Spinal cord (tissue), 10 donors: ENCODE results near the gene DCUN1D3. TPM values are rescaled to one million over a fixed set of nuclear protein-coding genes. Genes with fewer than 3 reads are reported as not detected.
"Not testable (repeated sequence)": the region's sequence is repeated elsewhere in the genome, so short reads cannot be mapped to it uniquely, and the experiment has no call there.

Experiments used
- DNase-seq, 6 donors: peaks; one replicate each; pipeline versions ENCODE4 v3.0.0 to v3.0.0-alpha.2; 2013 to 2015; ENCODE audit warnings: low spot score in 6 of 6, low read depth in 4 of 6
- H3K27ac ChIP-seq: one replicate; pipeline ENCODE4 v1.5.1; 2013; ENCODE audit warnings: low read depth, low read length, control low read depth
- H3K27me3 ChIP-seq: one replicate; pipeline ENCODE4 v1.6.1; 2013; ENCODE audit warnings: low read length; ENCODE audit not compliant: control insufficient read depth, insufficient read depth
- H3K36me3 ChIP-seq: one replicate; pipeline ENCODE4 v1.6.1; 2013; ENCODE audit warnings: low read length; ENCODE audit not compliant: control insufficient read depth, insufficient read depth
- H3K4me1 ChIP-seq: one replicate; pipeline ENCODE4 v1.6.1; 2013; ENCODE audit warnings: low read length; ENCODE audit not compliant: control insufficient read depth, insufficient read depth
- H3K4me3 ChIP-seq: one replicate; pipeline ENCODE4 v1.5.1; 2013; ENCODE audit warnings: low read depth, low read length, control low read depth
- H3K9me3 ChIP-seq: one replicate; pipeline ENCODE4 v1.6.1; 2013; ENCODE audit warnings: low read length; ENCODE audit not compliant: control insufficient read depth, insufficient read depth
- WGBS: methylation state at CpG from one replicate; pipeline ENCODE4 v1.1.5; 2013; ENCODE audit warnings: missing lambda C conversion rate; ENCODE audit not compliant: insufficient coverage; 5-methylcytosine and 5-hydroxymethylcytosine counted together
- polyA plus RNA-seq, 2 donors: library from polyadenylated mRNA; unstranded; fragments of 120-200 nt; gene quantifications; one replicate each; pipeline ENCODE4 v1.2.1, GENCODE V29; 2013; ENCODE audit not compliant: insufficient read length in 2 of 2
- total RNA-seq, 2 donors: library from RNA; depleted of rRNA in 1 of 2; stranded (reverse); fragments of 120-200 nt in 1 of 2; fragments of >200 nt in 1 of 2; gene quantifications; one replicate each; pipeline versions ENCODE4 v1.2.3 to v1.2.4, GENCODE V29; 2013 to 2014
- donor health status: healthy.

The DCUN1D3 gene
- total and polyA plus RNA-seq, 4 donors: 5.9 to 14.0 (median 7.4) TPM

GRCh38 chr16:20822521-20823325, 77.4 kb downstream of the DCUN1D3 start:
- H3K4me3 ChIP-seq: no peak overlapping the region
- no peaks in the 10 kb centered on the region for H3K4me1 ChIP-seq
- H3K27me3 ChIP-seq: no peaks in the 10 kb centered on the region
- H3K27ac ChIP-seq: no peak overlapping the region
- H3K36me3 ChIP-seq: peaks cover 4% of the 10 kb centered on the region
- no peaks in the 10 kb centered on the region for H3K9me3 ChIP-seq
- no peak for DNase-seq
- WGBS: no CpG with 5 or more reads among the region's 3 CpGs

- DNase-seq: no peak
- no peaks in the 10 kb centered on the region for H3K27me3 ChIP-seq
- H3K36me3 ChIP-seq: peaks cover 4% of the 10 kb centered on the region
- H3K9me3 ChIP-seq: no peaks in the 10 kb centered on the region
- no peak overlapping the region for H3K27ac ChIP-seq
- no peak overlapping the region for H3K4me3 ChIP-seq
- WGBS: 100% methylated on average over 1 of the region's 4 CpGs
- no peaks in the 10 kb centered on the region for H3K4me1 ChIP-seq
Measured at GRCh38 chr16:20821682-20822081, 78.5 kb downstream of the DCUN1D3 start.

- WGBS: 93% methylated on average over 3 of the region's 4 CpGs
Measured at GRCh38 chr16:20818929-20819585, 81.1 kb downstream of the DCUN1D3 start.

GRCh38 chr16:20814784-20815183, 85.4 kb downstream of the DCUN1D3 start:
- no peak overlapping the region for H3K27ac ChIP-seq
- no CpG with 5 or more reads among the region's 4 CpGs for WGBS
- peak in 2 of 6 donors; percentile 25 to 34 for DNase-seq
- H3K9me3 ChIP-seq: no peaks in the 10 kb centered on the region
- peaks cover 4% of the 10 kb centered on the region for H3K36me3 ChIP-seq
- no peaks in the 10 kb centered on the region for H3K27me3 ChIP-seq
- H3K4me1 ChIP-seq: no peaks in the 10 kb centered on the region
- H3K4me3 ChIP-seq: no peak overlapping the region

More at GRCh38 chr16:20818929-20819585, 81.1 kb downstream of the DCUN1D3 start:
- Histone ChIP-seq H3K36me3 (peaks cover 8% of the 10 kb centered on the region), H3K27me3 (no peaks in the 10 kb centered on the region), H3K9me3 (no peaks in the 10 kb centered on the region), H3K4me3 (no peak overlapping the region), H3K27ac (no peak overlapping the region), H3K4me1 (no peaks in the 10 kb centered on the region)
- DNase-seq: no peak

GRCh38 chr16:20812510-20812909, 87.6 kb downstream of the DCUN1D3 start:
- DNase-seq: no peak
- H3K4me1 ChIP-seq: peaks cover 6% of the 10 kb centered on the region
- no peaks in the 10 kb centered on the region for H3K9me3 ChIP-seq
- no peak overlapping the region for H3K4me3 ChIP-seq
- WGBS: 66% methylated on average over 2 of the region's 2 CpGs
- H3K27ac ChIP-seq: no peak overlapping the region
- no peaks in the 10 kb centered on the region for H3K27me3 ChIP-seq
- H3K36me3 ChIP-seq: peaks cover 4% of the 10 kb centered on the region

GRCh38 chr16:20811889-20812439, 88.2 kb downstream of the DCUN1D3 start:
- Histone ChIP-seq H3K36me3 (peaks cover 4% of the 10 kb centered on the region), H3K27ac (no peak overlapping the region)
- 89% methylated on average over 3 of the region's 10 CpGs for WGBS

GRCh38 chr16:20807862-20808261, 92.3 kb downstream of the DCUN1D3 start:
- DNase-seq: no peak

More at GRCh38 chr16:20811889-20812439, 88.2 kb downstream of the DCUN1D3 start:
- Histone ChIP-seq H3K4me1 (peaks cover 11% of the 10 kb centered on the region), H3K27me3 (no peaks in the 10 kb centered on the region), H3K9me3 (no peaks in the 10 kb centered on the region), H3K4me3 (no peak overlapping the region)
- no peak for DNase-seq

GRCh38 chr16:20806168-20807050, 93.7 kb downstream of the DCUN1D3 start, which contains the start of the genes ERI2 and REXO5:
TSS of gene ERI2 (minus strand) at chr16:20806472. CDS start at chr16:20806430, 42 bp downstream.
TSS of gene REXO5 (plus strand) at chr16:20806527. CDS start at chr16:20806954, 427 bp downstream.
- DNase-seq: peak; percentile 88 to 98 (median 94)
- H3K27me3 ChIP-seq: no peaks in the 10 kb centered on the region
- H3K4me1 ChIP-seq: peaks cover 19% of the 10 kb centered on the region
- H3K36me3 ChIP-seq: peaks cover 6% of the 10 kb centered on the region
- H3K27ac ChIP-seq: peak within 1 kb of the TSS; percentile 96
- H3K9me3 ChIP-seq: no peaks in the 10 kb centered on the region
- H3K4me3 ChIP-seq: peak within 1 kb of the TSS; percentile 66
- under 1% methylated on average over 73 of the region's 74 CpGs for WGBS

More at GRCh38 chr16:20807862-20808261, 92.3 kb downstream of the DCUN1D3 start:
- Histone ChIP-seq H3K36me3 (no peaks in the 10 kb centered on the region), H3K27me3 (no peaks in the 10 kb centered on the region), H3K27ac (no peak overlapping the region), H3K9me3 (no peaks in the 10 kb centered on the region), H3K4me1 (peaks cover 19% of the 10 kb centered on the region), H3K4me3 (no peak overlapping the region)
- 90% methylated on average over 2 of the region's 11 CpGs for WGBS

GRCh38 chr16:20805684-20806167, 94.4 kb downstream of the DCUN1D3 start:
- not testable (repeated sequence) for DNase-seq, H3K36me3 ChIP-seq, H3K9me3 ChIP-seq, H3K27me3 ChIP-seq
- H3K27ac ChIP-seq: peak overlapping the region; percentile 72
- peak overlapping the region; percentile 66 for H3K4me3 ChIP-seq
- WGBS: 9% methylated on average over 10 of the region's 12 CpGs
- H3K4me1 ChIP-seq: peaks cover 19% of the 10 kb centered on the region
